ENCODE measurements around the gene SLC18A2. TPM values are rescaled to one million over a fixed set of nuclear protein-coding genes. Genes with fewer than 3 reads are reported as not detected.

The SLC18A2 gene
- 0.02 to 0.04 TPM in 2 of 5 replicates, not detected in the others for total RNA-seq (2022; extraction: Qiagen RNA extraction)

GRCh38 chr10:117240621-117241529 is at the start of gene SLC18A2:
Gene SLC18A2, plus strand, starts transcription at chr10:117241114. Its CDS starts 580 bp downstream, at chr10:117241694.

GRCh38 chr10:117197189-117197588 is 43.7 kb upstream of the SLC18A2 start, which contains the start of gene KCNK18:
Gene KCNK18, plus strand, starts transcription at chr10:117197489. Its CDS starts 0 bp downstream, at chr10:117197489.

Other genes starting within 250 kb of the SLC18A2 start
- gene SHTN1, start 235.9 kb upstream of the SLC18A2 start, total RNA-seq (2022; extraction: Qiagen RNA extraction) = 22.5 to 32.4 TPM (median 26.4 TPM) in 5 replicates
- gene VAX1, start 102.8 kb upstream of the SLC18A2 start, total RNA-seq (2022; extraction: Qiagen RNA extraction) = 1.0 to 1.5 TPM (median 1.3 TPM) in 5 replicates
- not detected in 5 replicates for gene KCNK18, start 43.6 kb upstream of the SLC18A2 start, total RNA-seq (2022; extraction: Qiagen RNA extraction)
- gene PDZD8, start 134.3 kb downstream of the SLC18A2 start, total RNA-seq (2022; extraction: Qiagen RNA extraction) = 23.9 to 40.6 TPM (median 36.6 TPM) in 5 replicates

Data from A549 treated with dexamethasone at 1 μM for 4 hours (cell line).